ENCODE data around the gene MAJIN.
"Not testable (repeated sequence)": the region's sequence is repeated elsewhere in the genome, so short reads cannot be mapped to it uniquely, and the experiment has no call there.

Gene MAJIN

GRCh38 chr11:64971421-64972233 lies at the start of gene MAJIN:
MAJIN (minus strand) TSS chr11:64972108; CDS start chr11:64959405, 12,703 bp downstream.
- no peak for DNase-seq (ENCODE audit: low read depth)

GRCh38 chr11:65021509-65021908 lies 49.6 kb upstream of the MAJIN start:
- DNase-seq (ENCODE audit: low read depth), result no peak

GRCh38 chr11:65021003-65021402 lies 49.1 kb upstream of the MAJIN start:
- no peak for DNase-seq (ENCODE audit: low read depth)

- DNase-seq (ENCODE audit: low read depth), result no peak
Observed at GRCh38 chr11:65019824-65020223, 47.9 kb upstream of the MAJIN start.

- DNase-seq (ENCODE audit: low read depth), result no peak
Observed at GRCh38 chr11:65017937-65018336, 46.0 kb upstream of the MAJIN start.

- DNase-seq (ENCODE audit: low read depth), result no peak
Observed at GRCh38 chr11:65016705-65017104, 44.8 kb upstream of the MAJIN start.

GRCh38 chr11:65014726-65015227 lies 42.9 kb upstream of the MAJIN start:
- no peak for DNase-seq (ENCODE audit: low read depth)

- DNase-seq (ENCODE audit: low read depth), result peak; percentile 75
Observed at GRCh38 chr11:65013888-65014725, 42.2 kb upstream of the MAJIN start, which contains the start of gene ARL2. ARL2 (plus strand) TSS chr11:65014160; CDS start chr11:65014208, 48 bp downstream.

- peak; percentile 74 for DNase-seq (ENCODE audit: low read depth)
Observed at GRCh38 chr11:65013130-65013887, 41.4 kb upstream of the MAJIN start.

GRCh38 chr11:65008873-65009272 lies 37.0 kb upstream of the MAJIN start:
- no peak for DNase-seq (ENCODE audit: low read depth)

- DNase-seq (ENCODE audit: low read depth), result no peak
Observed at GRCh38 chr11:65008016-65008415, 36.1 kb upstream of the MAJIN start.

- not testable (repeated sequence) for DNase-seq (ENCODE audit: low read depth)
Observed at GRCh38 chr11:65003968-65004367, 32.1 kb upstream of the MAJIN start.

- no peak for DNase-seq (ENCODE audit: low read depth)
Observed at GRCh38 chr11:65003282-65003681, 31.4 kb upstream of the MAJIN start.

GRCh38 chr11:65002706-65003105 lies 30.8 kb upstream of the MAJIN start:
- no peak for DNase-seq (ENCODE audit: low read depth)

- DNase-seq (ENCODE audit: low read depth), result no peak
Observed at GRCh38 chr11:64999478-64999877, 27.6 kb upstream of the MAJIN start.

- DNase-seq (ENCODE audit: low read depth), result no peak
Observed at GRCh38 chr11:64998690-64999431, 27.0 kb upstream of the MAJIN start.

- DNase-seq (ENCODE audit: low read depth), result no peak
Observed at GRCh38 chr11:64998141-64998540, 26.2 kb upstream of the MAJIN start.

- no peak for DNase-seq (ENCODE audit: low read depth)
Observed at GRCh38 chr11:64996710-64997380, 24.9 kb upstream of the MAJIN start, which contains the start of gene BATF2. BATF2 (minus strand) TSS chr11:64996971; CDS start chr11:64996914, 57 bp downstream.

GRCh38 chr11:64996327-64996709 lies 24.4 kb upstream of the MAJIN start:
- DNase-seq (ENCODE audit: low read depth), result no peak

GRCh38 chr11:64994318-64994717 lies 22.4 kb upstream of the MAJIN start:
- DNase-seq (ENCODE audit: low read depth), result no peak

Measured in stromal cell of bone marrow (primary cell).